NCI-H510A treated with DMSO at 0.1 percent for 48 hours (cell line): ENCODE measurements around the gene AOPEP.

ENCODE experiments used
- DNase-seq: peaks from one replicate; lab custom pipeline; 2025; lab: John Stamatoyannopoulos, UW

The AOPEP gene

GRCh38 chr9:95037789-95038521 lies 311.5 kb downstream of the AOPEP start:
- DNase-seq, result no peak

- no peak for DNase-seq
These were observed 312.2 kb downstream of the AOPEP start for GRCh38 chr9:95038666-95039065.

- DNase-seq, result no peak
These were observed 313.6 kb downstream of the AOPEP start for GRCh38 chr9:95040106-95040505.

- no peak for DNase-seq
These were observed 317.3 kb downstream of the AOPEP start for GRCh38 chr9:95043826-95044225.

- DNase-seq, result no peak
These were observed 318.4 kb downstream of the AOPEP start for GRCh38 chr9:95044731-95045508.

GRCh38 chr9:95045751-95046150 lies 319.3 kb downstream of the AOPEP start:
- DNase-seq, result peak; percentile 28

- DNase-seq, result no peak
These were observed 321.1 kb downstream of the AOPEP start for GRCh38 chr9:95047452-95048224.

GRCh38 chr9:95048225-95049087 lies 322.0 kb downstream of the AOPEP start:
- peak; percentile 65 for DNase-seq

GRCh38 chr9:95049761-95050160 lies 323.3 kb downstream of the AOPEP start:
- no peak for DNase-seq

GRCh38 chr9:95053611-95054570 lies 327.4 kb downstream of the AOPEP start:
- no peak for DNase-seq

- peak; percentile 48 for DNase-seq
These were observed 328.9 kb downstream of the AOPEP start for GRCh38 chr9:95055334-95055850.

GRCh38 chr9:95055851-95056551 lies 329.5 kb downstream of the AOPEP start:
- peak; percentile 8 for DNase-seq

GRCh38 chr9:95057101-95057500 lies 330.6 kb downstream of the AOPEP start:
- DNase-seq, result no peak

GRCh38 chr9:95058121-95058785 lies 331.8 kb downstream of the AOPEP start:
- no peak for DNase-seq

- DNase-seq, result peak; percentile 17
These were observed 332.4 kb downstream of the AOPEP start for GRCh38 chr9:95058795-95059386.

GRCh38 chr9:95060234-95060633 lies 333.7 kb downstream of the AOPEP start:
- no peak for DNase-seq

GRCh38 chr9:95060916-95061315 lies 334.4 kb downstream of the AOPEP start:
- no peak for DNase-seq

- no peak for DNase-seq
These were observed 335.6 kb downstream of the AOPEP start for GRCh38 chr9:95061916-95062595.
